NCI-H2171 (cell line): ENCODE data around the gene DBET.
"Not testable (repeated sequence)": the region's sequence is repeated elsewhere in the genome, so short reads cannot be mapped to it uniquely, and the experiment has no call there.

Experiments used
- DNase-seq: peaks from one replicate; lab custom pipeline; 2025; lab: John Stamatoyannopoulos, UW

DBET gene

GRCh38 chr4:190064342-190064741 lies at the start of gene DBET:
Gene DBET, plus strand, starts transcription at chr4:190064502.
- not testable (repeated sequence) for DNase-seq

- no peak for DNase-seq
Observed at GRCh38 chr4:190014771-190015537, 49.3 kb upstream of the DBET start.

- DNase-seq, result no peak
Observed at GRCh38 chr4:190015538-190016368, 48.5 kb upstream of the DBET start.

GRCh38 chr4:190016369-190017289 lies 47.7 kb upstream of the DBET start:
- DNase-seq, result no peak

GRCh38 chr4:190017357-190018200 lies 46.7 kb upstream of the DBET start:
- no peak for DNase-seq

- DNase-seq, result no peak
Observed at GRCh38 chr4:190018201-190018920, 45.9 kb upstream of the DBET start.

GRCh38 chr4:190019023-190019858 lies 45.1 kb upstream of the DBET start:
- DNase-seq, result no peak

- not testable (repeated sequence) for DNase-seq
Observed at GRCh38 chr4:190019859-190020463, 44.3 kb upstream of the DBET start.

- DNase-seq, result no peak
Observed at GRCh38 chr4:190020790-190021717, 43.2 kb upstream of the DBET start.

- DNase-seq, result not testable (repeated sequence)
Observed at GRCh38 chr4:190021973-190022372, 42.3 kb upstream of the DBET start.

- DNase-seq, result not testable (repeated sequence)
Observed at GRCh38 chr4:190022614-190023281, 41.6 kb upstream of the DBET start.

GRCh38 chr4:190027156-190027555 lies 37.1 kb upstream of the DBET start, which contains the start of gene FRG2:
Gene FRG2, minus strand, starts transcription at chr4:190027256. Its CDS starts 52 bp downstream, at chr4:190027204.
- not testable (repeated sequence) for DNase-seq

- not testable (repeated sequence) for DNase-seq
Observed at GRCh38 chr4:190031264-190031663, 33.0 kb upstream of the DBET start.

- DNase-seq, result not testable (repeated sequence)
Observed at GRCh38 chr4:190037704-190038388, 26.5 kb upstream of the DBET start.

- not testable (repeated sequence) for DNase-seq
Observed at GRCh38 chr4:190040873-190041272, 23.4 kb upstream of the DBET start.

GRCh38 chr4:190047627-190048026 lies 16.7 kb upstream of the DBET start:
- DNase-seq, result not testable (repeated sequence)
